GM21381 (cell line): Measurements from ENCODE around the gene FER1L5.
A peak's percentile ranks its signal among the peaks of the same experiment; 100 is the strongest.
"Not testable (repeated sequence)": the region's sequence is repeated elsewhere in the genome, so short reads cannot be mapped to it uniquely, and the experiment has no call there.

Experiments
- ATAC-seq: cut with Tn5 transposase; IDR thresholded peaks from one replicate; pipeline ENCODE4 v1.9.1; 2021; ENCODE audit warnings: mild to moderate bottlenecking, moderate library complexity; ENCODE audit not compliant: unreplicated experiment

FER1L5 gene

GRCh38 chr2:96633641-96634040, 8.9 kb upstream of the FER1L5 start:
- ATAC-seq, result no peak

DNA sequence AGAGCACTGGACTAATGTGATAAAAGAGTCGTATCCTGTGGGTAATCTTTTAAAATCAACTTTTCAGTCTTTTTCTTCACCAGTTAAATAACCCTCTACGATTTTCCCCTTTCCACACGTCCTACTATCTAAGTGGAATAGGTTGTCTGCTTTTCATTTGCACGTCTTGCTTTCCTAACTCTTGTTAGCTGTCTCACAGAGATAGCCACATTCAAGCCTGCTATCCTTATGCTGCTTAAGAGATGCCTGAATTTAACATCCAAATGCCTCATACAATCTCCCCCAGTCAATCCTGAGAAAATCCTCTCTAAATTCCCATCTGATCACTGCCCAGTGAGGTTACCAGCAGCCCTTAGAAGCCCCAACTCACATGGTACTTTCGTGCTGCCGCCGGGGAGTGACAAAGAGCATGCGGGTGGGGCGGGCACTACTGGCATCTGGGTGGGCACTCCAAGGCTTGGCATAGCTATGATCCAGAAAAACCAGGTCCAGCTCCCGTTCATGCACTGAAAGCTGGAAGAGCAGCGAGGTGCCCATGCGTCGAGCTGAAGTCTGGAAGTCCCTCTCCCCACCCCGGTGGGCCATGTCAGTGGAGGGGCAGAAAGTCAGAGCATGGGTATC, 5.9 kb upstream of the FER1L5 start:
- no peak for ATAC-seq

DNA sequence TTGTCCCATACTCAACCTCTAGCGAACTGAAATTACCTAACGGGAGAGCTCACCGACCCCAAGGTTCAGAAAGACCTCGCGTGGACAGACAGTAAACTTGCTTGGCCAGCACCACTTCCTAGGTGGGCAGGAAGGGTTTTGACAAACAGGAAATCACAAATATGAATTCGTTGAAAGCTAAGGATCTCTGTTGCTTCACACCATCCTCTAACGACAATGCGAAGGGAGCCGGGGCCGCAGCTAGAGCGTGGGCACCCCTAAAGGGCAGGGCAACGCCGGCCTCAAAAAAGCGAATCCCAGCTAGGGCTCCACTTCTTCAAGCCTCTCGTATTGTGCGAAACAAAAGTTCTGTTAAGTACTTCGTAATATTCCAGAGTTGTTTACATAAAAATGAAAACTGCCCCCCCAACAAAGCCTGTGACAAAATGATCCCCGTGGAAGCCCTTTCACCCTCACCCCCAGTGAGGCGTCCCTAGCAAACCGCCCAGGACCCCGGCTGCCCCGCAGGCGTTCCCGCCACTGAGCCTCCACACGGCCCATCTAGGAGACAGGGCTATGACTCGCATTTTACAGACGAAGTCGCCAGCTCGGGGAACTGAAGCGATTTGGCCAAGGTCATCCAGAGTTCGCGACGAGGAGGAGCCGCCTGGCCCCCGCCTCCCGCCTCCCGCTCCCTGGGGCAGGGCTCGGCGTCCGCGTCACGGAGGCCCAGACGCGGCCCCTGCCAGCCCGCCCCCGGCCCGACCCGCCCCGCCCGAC, 5.0 kb upstream of the FER1L5 start:
- peak; percentile 69 for ATAC-seq

DNA sequence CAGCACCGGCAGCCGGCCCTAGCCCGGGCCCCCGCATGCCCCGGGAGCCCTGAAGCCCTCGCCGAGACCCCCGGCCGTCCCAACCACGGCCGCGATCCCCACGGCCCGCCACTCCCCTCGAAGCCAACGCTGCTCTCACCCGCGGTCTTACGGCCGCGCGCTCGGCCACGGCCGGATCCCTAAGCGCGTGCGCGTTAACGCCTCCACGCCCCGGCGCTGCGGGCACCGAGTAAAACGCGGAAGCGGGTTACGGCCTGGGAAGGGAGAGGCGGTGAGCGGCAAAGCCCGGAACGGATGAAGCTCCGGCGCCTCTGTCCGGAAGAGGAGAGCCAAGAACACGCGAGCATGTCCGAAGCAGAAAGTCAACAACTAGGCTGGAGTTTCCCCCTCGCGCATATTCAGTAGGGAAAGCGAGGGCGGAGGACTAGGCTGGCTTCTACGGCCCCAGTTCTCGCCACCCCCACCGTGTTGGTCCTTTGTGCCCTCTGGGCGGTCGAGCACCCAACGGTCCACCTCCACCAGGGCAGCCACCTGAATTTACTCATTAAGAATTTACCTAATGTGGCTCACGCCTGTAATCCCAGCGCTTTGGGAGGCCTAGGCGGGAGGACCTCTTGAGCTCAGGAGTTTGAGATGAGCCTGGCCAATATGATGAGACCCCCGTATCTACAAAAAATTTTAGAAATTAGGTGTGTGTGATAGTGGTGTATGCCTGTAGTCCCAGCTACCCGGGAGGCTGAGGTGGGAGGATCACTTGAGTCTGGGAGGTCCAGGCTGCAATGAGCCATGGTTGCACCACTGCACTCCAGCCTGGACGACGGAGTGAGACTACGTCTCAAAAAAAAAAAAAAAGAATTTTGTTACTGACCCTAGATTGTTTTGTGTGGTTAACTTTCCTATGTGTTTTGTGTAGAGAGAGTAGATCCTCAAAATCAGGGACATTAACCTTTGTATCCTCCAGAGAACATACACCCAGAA, 4.1 kb upstream of the FER1L5 start, which contains the start of gene KANSL3:
Gene KANSL3, minus strand, starts transcription at position 169 of the 978 bp plus-strand sequence. CDS start 1,177 bp downstream, outside the sequence.
- ATAC-seq, result peak; percentile 80

DNA sequence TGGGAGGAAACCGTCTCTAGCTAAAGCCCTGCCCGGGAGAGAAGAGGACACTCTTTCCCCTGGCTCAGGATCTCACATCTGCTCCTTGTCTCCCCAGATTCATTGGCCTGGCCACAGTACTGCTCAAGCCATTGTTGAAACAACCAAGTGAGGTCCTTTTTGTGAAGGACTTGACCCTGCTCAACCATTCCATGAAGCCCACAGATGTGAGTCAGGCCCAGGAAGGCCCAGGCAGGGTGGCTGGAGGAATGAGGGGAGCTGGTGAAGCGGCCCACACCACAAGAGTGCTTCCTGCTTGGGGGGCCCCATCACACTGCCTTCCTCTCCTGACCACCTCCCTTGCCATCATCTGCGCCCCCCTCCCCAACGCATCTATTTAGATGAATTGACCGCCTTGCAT, 5.1 kb downstream of the FER1L5 start:
- no peak for ATAC-seq

- ATAC-seq, result no peak
Measured at GRCh38 chr2:96648306-96648930, 5.9 kb downstream of the FER1L5 start.

DNA sequence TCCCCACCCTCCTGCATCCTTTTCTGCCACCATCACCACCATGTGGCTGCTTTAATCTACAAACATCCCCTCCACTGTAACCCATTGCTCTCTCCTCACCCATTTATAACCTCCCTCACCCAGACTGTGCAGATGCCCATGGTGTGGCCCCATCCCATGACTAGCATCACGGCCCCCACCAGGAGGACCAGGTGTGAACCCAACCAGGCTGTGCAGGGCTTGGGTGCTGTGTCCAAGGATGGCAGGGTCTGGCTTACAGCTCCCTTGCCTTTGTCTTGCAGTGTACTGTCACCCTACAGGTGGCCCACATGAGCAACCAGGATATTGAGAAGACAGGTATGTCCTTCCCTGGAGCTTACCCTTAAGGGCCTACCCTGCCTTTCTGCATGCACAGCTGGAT, 6.8 kb downstream of the FER1L5 start:
- ATAC-seq, result no peak

GRCh38 chr2:96651793-96652192, 9.2 kb downstream of the FER1L5 start:
- no peak for ATAC-seq

DNA sequence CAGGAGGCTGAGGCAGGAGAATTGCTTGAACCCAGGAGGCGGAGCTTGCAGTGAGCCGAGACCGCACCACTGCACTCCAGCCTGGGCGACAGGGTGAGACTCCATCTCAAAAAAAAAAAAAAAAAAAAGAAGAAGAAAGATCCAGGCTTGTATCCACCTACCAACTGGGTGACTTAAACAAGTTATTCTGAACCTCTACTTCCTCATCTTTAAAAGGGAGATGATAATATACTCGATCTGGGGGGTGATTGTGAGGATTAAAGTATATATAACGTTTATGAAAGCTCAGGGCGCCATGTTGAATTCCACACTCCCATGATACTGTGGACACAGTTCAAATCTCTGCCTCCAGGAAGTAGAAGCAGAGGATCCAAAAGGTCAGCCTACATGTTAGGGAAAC, 12.2 kb downstream of the FER1L5 start:
- ATAC-seq, result not testable (repeated sequence)

- no peak for ATAC-seq
Measured at GRCh38 chr2:96655526-96655925, 13.0 kb downstream of the FER1L5 start.

DNA sequence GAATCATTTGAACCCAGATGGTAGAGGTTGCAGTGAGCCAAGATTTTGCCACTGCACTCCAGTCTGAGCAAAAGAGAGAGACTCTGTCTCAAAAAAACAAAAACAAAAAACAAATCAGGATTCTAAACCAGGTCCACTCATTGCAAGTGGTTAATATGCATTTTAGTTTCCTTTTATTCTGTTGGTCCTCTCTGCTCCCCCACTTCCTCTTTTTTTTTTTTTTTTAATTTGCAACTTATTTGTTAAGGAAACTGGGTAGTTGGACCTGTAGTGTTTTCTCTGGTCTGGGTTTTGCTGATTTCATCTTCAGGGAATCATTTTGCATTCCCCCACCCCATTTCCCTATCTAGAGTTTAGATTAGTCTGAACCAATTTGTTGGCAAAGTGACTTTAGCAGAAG, 14.0 kb downstream of the FER1L5 start:
- no peak for ATAC-seq

DNA sequence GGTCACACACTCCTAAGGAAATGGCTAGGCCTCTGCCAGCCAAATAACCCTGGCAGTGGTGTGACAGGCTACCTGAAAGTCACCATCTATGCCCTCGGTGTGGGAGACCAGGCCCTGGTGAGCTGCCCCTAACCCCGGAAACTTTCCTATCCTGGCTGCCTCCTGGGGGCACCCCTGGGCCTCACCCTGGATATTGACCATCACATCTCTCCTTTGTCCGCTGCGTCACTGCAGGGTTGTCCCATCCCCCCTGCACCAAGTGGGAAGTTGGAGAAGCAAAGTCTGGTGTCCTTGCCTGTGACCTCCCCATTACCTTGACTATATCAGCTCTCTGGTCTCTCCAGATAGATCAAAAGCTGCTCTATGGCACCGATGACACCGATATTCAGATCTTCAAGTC, 18.8 kb downstream of the FER1L5 start:
- ATAC-seq, result no peak

- no peak for ATAC-seq
Measured at GRCh38 chr2:96662360-96662759, 19.8 kb downstream of the FER1L5 start.

DNA sequence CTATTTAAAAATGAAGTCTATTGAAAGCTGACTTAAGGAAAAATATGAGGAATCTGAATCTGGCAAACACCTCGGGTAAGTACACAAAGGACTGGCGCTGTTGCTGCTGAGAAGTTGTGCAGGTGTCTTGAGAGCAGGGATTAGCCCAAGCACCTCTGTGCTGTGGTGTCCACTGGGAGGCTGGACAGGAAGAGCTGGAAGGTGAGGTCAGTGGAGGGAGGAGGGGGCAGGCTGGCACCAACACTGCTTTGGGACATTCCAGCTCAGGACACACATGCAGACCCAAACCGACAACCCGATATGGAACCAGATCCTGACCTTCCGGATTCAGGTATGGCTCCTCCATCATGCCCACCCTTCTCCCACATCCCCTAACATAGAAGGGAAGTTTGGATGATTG, 20.6 kb downstream of the FER1L5 start:
- no peak for ATAC-seq

DNA sequence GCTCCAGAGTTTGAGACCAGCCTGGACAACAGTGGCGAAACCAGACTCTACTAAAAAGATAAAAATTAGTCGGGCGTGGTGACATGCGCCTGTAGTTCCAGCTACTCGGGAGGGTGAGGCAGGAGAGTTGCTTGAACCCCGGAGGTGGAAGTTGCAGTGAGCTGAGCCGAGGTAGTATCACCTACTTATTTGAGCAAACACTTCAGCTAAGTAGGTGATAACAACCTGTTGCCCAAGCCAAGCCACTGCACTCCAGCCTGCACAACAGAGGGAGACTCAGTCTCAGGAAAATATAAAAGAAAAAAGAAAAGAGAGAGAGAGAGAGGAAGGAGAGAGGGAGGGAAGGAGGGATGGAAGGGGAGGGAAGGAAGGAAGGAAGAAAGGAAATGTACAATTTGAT, 21.3 kb downstream of the FER1L5 start:
- ATAC-seq, result no peak

DNA sequence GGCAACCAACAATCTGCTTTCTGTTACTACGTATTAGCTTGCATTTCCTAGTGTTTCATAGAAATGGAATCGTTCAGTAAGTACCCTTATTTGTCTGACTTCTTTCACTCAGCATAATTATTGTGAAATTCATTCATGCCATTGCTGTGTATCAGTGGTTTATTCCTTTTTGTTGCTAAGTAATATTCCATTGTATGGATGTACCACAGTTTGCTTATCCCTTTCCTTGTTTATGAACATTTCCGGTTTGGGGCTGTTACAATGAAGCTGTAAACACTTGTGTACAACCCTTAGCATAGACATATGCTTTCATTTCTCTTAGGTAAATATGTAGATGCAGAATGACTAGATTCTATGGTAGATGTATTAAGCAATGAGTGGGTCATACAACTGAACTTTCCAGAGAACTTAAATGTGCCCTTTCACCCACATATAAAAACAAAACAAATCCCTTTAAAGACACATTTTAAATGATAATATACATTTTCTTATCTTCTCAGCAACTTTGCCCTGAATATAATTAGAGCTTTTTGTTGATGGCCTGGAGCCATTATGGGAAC, 21.9 kb downstream of the FER1L5 start:
- ATAC-seq, result no peak

GRCh38 chr2:96665083-96665569, 22.6 kb downstream of the FER1L5 start:
- ATAC-seq, result no peak

- ATAC-seq, result not testable (repeated sequence)
Measured at GRCh38 chr2:96665717-96666116, 23.2 kb downstream of the FER1L5 start.

GRCh38 chr2:96668771-96669170, 26.2 kb downstream of the FER1L5 start:
- no peak for ATAC-seq

DNA sequence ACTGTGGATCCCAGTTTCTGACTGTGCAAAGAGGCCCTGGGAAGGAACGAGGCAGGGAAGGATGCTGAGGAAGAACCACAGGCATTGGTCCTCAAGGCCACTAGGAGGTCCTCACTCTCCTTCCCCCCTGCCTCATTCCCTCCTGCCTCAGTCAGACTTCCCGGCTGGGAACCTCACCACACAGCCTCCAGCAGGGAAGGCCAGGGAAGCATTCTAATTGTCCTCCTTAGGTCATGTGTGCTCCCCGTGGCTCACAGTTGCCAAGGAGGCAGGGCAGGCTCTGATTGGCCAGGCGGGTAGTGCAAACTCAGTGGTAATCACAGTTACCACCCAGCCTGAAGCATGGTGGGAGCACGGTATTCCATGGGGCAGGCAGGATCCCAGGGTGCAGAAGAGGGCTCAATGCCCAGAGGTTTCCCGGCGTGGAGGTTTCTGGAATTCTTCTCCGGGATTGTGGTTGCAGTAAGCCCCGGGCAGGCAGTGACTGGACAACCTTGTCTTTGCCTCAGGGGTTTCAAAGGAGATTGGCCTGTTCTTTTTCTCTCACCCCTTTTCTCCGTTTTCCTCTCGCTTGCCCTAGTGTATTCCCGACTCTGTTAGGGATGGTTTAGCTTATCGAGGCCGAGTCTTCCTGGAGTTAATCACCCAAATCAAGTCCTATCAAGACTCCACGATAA, 27.1 kb downstream of the FER1L5 start:
- no peak for ATAC-seq
